Thyroid gland (tissue), 4 donors: ENCODE measurements around the gene IKZF2. TPM values are rescaled to one million over a fixed set of nuclear protein-coding genes. Genes with fewer than 3 reads are reported as not detected.

Source experiments
- DNase-seq, 2 donors: peaks; one replicate each; pipeline ENCODE4 v3.0.0-alpha.2; 2019
- H3K27ac ChIP-seq, 3 donors: fragments of 200-600 bp; sonication (generic); 1 replicate in 2 of 3; 2 replicates in 1 of 3; pipeline ENCODE4 v1.5.1; 2016 to 2019; ENCODE audit warnings: mild to moderate bottlenecking in 1 of 3, moderate library complexity in 1 of 3
- H3K27me3 ChIP-seq: fragments of 200-600 bp; sonication (generic); one replicate; pipeline ENCODE4 v1.5.1; 2019
- H3K36me3 ChIP-seq, 2 donors: fragments of 200-600 bp; sonication (generic); one replicate each; pipeline ENCODE4 v1.5.1; 2016 to 2019
- H3K4me1 ChIP-seq, 2 donors: fragments of 200-600 bp; sonication (generic); one replicate each; pipeline ENCODE4 v1.5.1; 2017 to 2019
- H3K4me3 ChIP-seq, 3 donors: fragments of 200-600 bp; sonication (generic); replicated peaks in 1 of 3; 1 replicate in 2 of 3; 2 replicates in 1 of 3; pipeline ENCODE4 v1.5.1; 2016; ENCODE audit warnings: mild to moderate bottlenecking in 1 of 3
- H3K9me3 ChIP-seq: fragments of 200-600 bp; sonication (generic); one replicate; pipeline ENCODE4 v1.5.1; 2017
- CTCF ChIP-seq, 6 experiments: fragments of 200-600 bp in 3 of 6; fragments of 450-650 bp in 3 of 6; sonication (generic) in 3 of 6; IDR thresholded peaks; one replicate each; pipeline ENCODE4 v1.5.1; 2016 to 2019; ENCODE audit warnings: antibody characterized with exemption in 6 of 6, mild to moderate bottlenecking in 2 of 6, inconsistent platforms in 1 of 6, moderate library complexity in 1 of 6
- POLR2A ChIP-seq, 2 donors: fragments of 450-650 bp; IDR thresholded peaks; one replicate each; pipeline ENCODE4 v1.6.1; 2017; ENCODE audit warnings: antibody characterized with exemption in 2 of 2, mild to moderate bottlenecking in 2 of 2, moderate library complexity in 1 of 2
- WGBS, 2 donors: methylation state at CpG; one replicate each; pipeline ENCODE4 v1.1.5; 2017; 5-methylcytosine and 5-hydroxymethylcytosine counted together
- intact Hi-C: fragments of 100-400 bp; cut with DNase I; formaldehyde crosslinking; loops from one replicate; pipeline ENCODE4 v1.15.1; 2023
- total RNA-seq, 4 donors: library from RNA; depleted of rRNA; stranded (reverse); fragments of >200 nt; gene quantifications; one replicate each; pipeline ENCODE4 v1.2.3, GENCODE V29; 2016

IKZF2 gene
- total RNA-seq, 4 donors from 2014 or later: 25.3 to 84.8 (median 47.2) TPM

GRCh38 chr2:212956665-212957607, 194.5 kb downstream of the IKZF2 start:
- H3K4me3 ChIP-seq: no peak overlapping the region
- no peaks in the 10 kb centered on the region for H3K9me3 ChIP-seq
- H3K27me3 ChIP-seq: no peaks in the 10 kb centered on the region
- H3K36me3 ChIP-seq: no peaks in the 10 kb centered on the region
- peak; percentile 53 to 54 for DNase-seq
- H3K4me1 ChIP-seq: peaks cover 21 to 27% of the 10 kb centered on the region in 2 donors
- WGBS, 2 donors: 30 to 36% methylated on average over 6 of the region's 6 CpGs
- peak overlapping the region; percentile 54 to 66 (median 57) for H3K27ac ChIP-seq
- intact Hi-C loops: no loop called here
- TF ChIP-seq CTCF (IDR thresholded peaks at IDR 0.05) (no peak), POLR2A (IDR thresholded peaks at IDR 0.05) (no peak)

GRCh38 chr2:212953170-212953920, 198.1 kb downstream of the IKZF2 start:
- WGBS, 2 donors: 55 to 90% methylated on average over 3 of the region's 3 CpGs
- Histone ChIP-seq H3K4me1 (peaks cover 21 to 27% of the 10 kb centered on the region in 2 donors), H3K4me3 (no peak overlapping the region), H3K9me3 (no peaks in the 10 kb centered on the region), H3K27ac (no peak overlapping the region), H3K36me3 (no peaks in the 10 kb centered on the region), H3K27me3 (no peaks in the 10 kb centered on the region)
- DNase-seq: no peak
- no peak for TF ChIP-seq POLR2A (IDR thresholded peaks at IDR 0.05)
- no peak for TF ChIP-seq CTCF (IDR thresholded peaks at IDR 0.05)
- intact Hi-C loops: no loop called here

- Histone ChIP-seq H3K27me3 (no peaks in the 10 kb centered on the region), H3K27ac (no peak overlapping the region), H3K9me3 (no peaks in the 10 kb centered on the region), H3K4me1 (peaks cover under 1 to 4% of the 10 kb centered on the region in 2 donors), H3K4me3 (no peak overlapping the region), H3K36me3 (no peaks in the 10 kb centered on the region)
- no peak for DNase-seq
- WGBS, 2 donors: 78 to 79% methylated on average over 1 of the region's 1 CpG
- intact Hi-C loops: no loop called here
- no peak for TF ChIP-seq POLR2A (IDR thresholded peaks at IDR 0.05)
These were observed 201.6 kb downstream of the IKZF2 start for GRCh38 chr2:212949786-212950185.

Other genes with a start within 250 kb of the IKZF2 start
- 10 to 100 TPM; 34.1 to 59.3 (median 46.8) TPM for gene SPAG16, start 132.9 kb upstream of the IKZF2 start, total RNA-seq